Measurements from ENCODE around the gene GRAMD1B.

DNA sequence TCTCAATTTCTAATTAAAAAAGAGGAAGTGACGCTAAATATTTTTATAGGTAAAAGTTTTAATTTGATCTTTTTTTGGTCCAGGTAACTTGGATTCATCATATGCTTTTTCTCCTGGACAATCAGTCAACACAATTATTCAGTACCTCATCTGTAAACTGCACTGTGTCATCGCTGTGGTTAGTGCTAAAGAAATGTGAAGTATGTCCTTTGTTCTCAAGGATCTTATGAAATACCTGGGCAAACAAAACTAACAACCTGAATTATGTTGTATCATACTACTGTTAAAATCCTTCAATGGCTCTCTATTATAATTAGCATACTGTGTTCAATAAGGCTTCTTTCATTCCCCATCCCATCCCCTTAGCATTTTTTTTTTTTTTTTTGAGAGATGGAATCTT is 244.2 kb downstream of the GRAMD1B start:
- TF ChIP-seq EZH2 (IDR thresholded peaks at IDR 0.05; ENCODE audit: borderline replicate concordance, insufficient read depth, low read depth, low read length, poor library complexity, severe bottlenecking): no peak
- TF ChIP-seq CTCF (IDR thresholded peaks at IDR 0.05): no peak
